HCT116 (cell line): ENCODE measurements around the gene MALSU1. TPM values are rescaled to one million over a fixed set of nuclear protein-coding genes. Genes with fewer than 3 reads are reported as not detected.

Source experiments
- ATAC-seq: fragments of 200-7000 bp; cut with Tn5 transposase; 2 replicates; pipeline ENCODE4 v1.9.1; 2020; ENCODE audit warnings: mild to moderate bottlenecking, moderate library complexity
- BruUV-seq: library from RNA; stranded (reverse); fragments of 400-500 nt; replicated peaks from 2 replicates; lab custom pipeline; 2021; lab: Mats Ljungman, UMichigan
- CTCF ChIA-PET: fragments of 300-600 bp; sonication (Branson Sonifier 250); formaldehyde crosslinking; loops from one replicate; lab custom pipeline; 2021; ENCODE audit warnings: antibody characterized with exemption; lab: Charles Lee
- POLR2A ChIA-PET: fragments of 300-600, 350-600 bp; sonication (Branson Sonifier 250); formaldehyde crosslinking; loops from one replicate; lab custom pipeline; 2021; ENCODE audit warnings: antibody characterized with exemption; lab: Charles Lee
- RAD21 ChIA-PET, 2 experiments: fragments of 300-600 bp; sonication (Branson Sonifier 250); formaldehyde crosslinking; loops; one replicate each; lab custom pipeline; 2023; ENCODE audit warnings: low total read pairs in 2 of 2; ENCODE audit not compliant: uncharacterized antibody in 2 of 2, unreplicated experiment in 2 of 2, low non-redundant PET in 1 of 2; lab: Charles Lee
- DNase-seq: peaks from one replicate; pipeline ENCODE4 v3.0.0-alpha.2; 2010; ENCODE audit warnings: low read depth, low spot score
- H2AFZ ChIP-seq: fragments of 200-600 bp; shearing (Covaris generic), sonication (generic); 2 replicates; pipeline ENCODE4 v1.6.1; 2017; ENCODE audit warnings: low read depth, mixed run types, mixed read lengths, antibody characterized with exemption, low read length; ENCODE audit not compliant: poor library complexity, severe bottlenecking
- H3K27ac ChIP-seq: 2 replicates; pipeline ENCODE4 v1.5.1; 2012; ENCODE audit warnings: low read depth, low read length
- H3K27me3 ChIP-seq: fragments of 200-600 bp; sonication (generic); 2 replicates; pipeline ENCODE4 v1.6.1; 2016; ENCODE audit warnings: mixed run types, low read length, mixed read lengths; ENCODE audit not compliant: insufficient read depth
- H3K36me3 ChIP-seq, 2 experiments: fragments of 200-500 bp in 1 of 2; fragments of 200-600 bp in 1 of 2; sonication (Bioruptor generic) in 1 of 2; sonication (generic) in 1 of 2; 2 replicates each; pipeline versions ENCODE4 v1.5.1 to v1.6.1; 2014 to 2016; ENCODE audit warnings: low read length in 2 of 2, inconsistent platforms in 1 of 2, mixed read lengths in 1 of 2, mixed run types in 1 of 2; ENCODE audit not compliant: insufficient read depth in 2 of 2, control insufficient read depth in 1 of 2
- H3K4me1 ChIP-seq, 2 experiments: fragments of 200-600 bp in 1 of 2; sonication (generic) in 1 of 2; 2 replicates each; pipeline versions ENCODE4 v1.5.1 to v1.6.1; 2012 to 2017; ENCODE audit warnings: low read length in 2 of 2, inconsistent platforms in 1 of 2, mild to moderate bottlenecking in 1 of 2, mixed read lengths in 1 of 2, mixed run types in 1 of 2, moderate library complexity in 1 of 2; ENCODE audit not compliant: insufficient read depth in 2 of 2, control insufficient read depth in 1 of 2
- H3K4me2 ChIP-seq: fragments of 200-600 bp; sonication (generic); 2 replicates; pipeline ENCODE4 v1.6.1; 2017; ENCODE audit warnings: mixed run types, low read length, mixed read lengths
- H3K4me3 ChIP-seq, 2 experiments: fragments of 200-600 bp in 1 of 2; sonication (generic) in 1 of 2; replicated peaks in 1 of 2; 2 replicates each; pipeline ENCODE4 v1.5.1; 2011 to 2016; ENCODE audit warnings: low read length in 2 of 2, control low read depth in 1 of 2, low read depth in 1 of 2, mild to moderate bottlenecking in 1 of 2, mixed read lengths in 1 of 2, mixed run types in 1 of 2
- H3K79me2 ChIP-seq: fragments of 200-600 bp; sonication (generic); 2 replicates; pipeline ENCODE4 v1.6.1; 2017; ENCODE audit warnings: mild to moderate bottlenecking, mixed run types, low read length, moderate library complexity, mixed read lengths; ENCODE audit not compliant: insufficient read depth
- H3K9ac ChIP-seq: fragments of 200-600 bp; sonication (generic); 2 replicates; pipeline ENCODE4 v1.6.1; 2016; ENCODE audit warnings: low read length, mixed read lengths
- H3K9me2 ChIP-seq: fragments of 200-600 bp; sonication (generic), shearing (Covaris generic); 2 replicates; pipeline ENCODE4 v1.6.1; 2017; ENCODE audit warnings: mixed run types, mild to moderate bottlenecking, moderate library complexity; ENCODE audit not compliant: insufficient read depth
- H3K9me3 ChIP-seq, 2 experiments: fragments of 200-500 bp in 1 of 2; fragments of 200-600 bp in 1 of 2; sonication (Bioruptor generic) in 1 of 2; sonication (generic) in 1 of 2; 2 replicates each; pipeline ENCODE4 v1.6.1; 2014 to 2017; ENCODE audit warnings: low read length in 2 of 2, mixed read lengths in 2 of 2, inconsistent platforms in 1 of 2, low read depth in 1 of 2, mild to moderate bottlenecking in 1 of 2, mixed run types in 1 of 2, moderate library complexity in 1 of 2; ENCODE audit not compliant: control insufficient read depth in 1 of 2, insufficient read depth in 1 of 2
- H4K20me1 ChIP-seq: fragments of 200-600 bp; sonication (generic), shearing (Covaris generic); 2 replicates; pipeline ENCODE4 v1.6.1; 2017; ENCODE audit warnings: mixed run types, mild to moderate bottlenecking, moderate library complexity; ENCODE audit not compliant: insufficient read depth
- CBX3 ChIP-seq: IDR thresholded peaks from 2 replicates; pipeline ENCODE4 v1.6.1; 2012; ENCODE audit warnings: low read depth
- CEBPB ChIP-seq: IDR thresholded peaks from 2 replicates; pipeline ENCODE4 v1.6.1; 2012; ENCODE audit warnings: low read depth
- CTCF ChIP-seq, 3 experiments: fragments of 200-600 bp in 1 of 3; sonication (generic) in 1 of 3; IDR thresholded peaks in 2 of 3; conservative IDR thresholded peaks in 1 of 3; 2 replicates each; pipeline ENCODE4 v1.5.1; 2012 to 2017; ENCODE audit warnings: low read depth in 2 of 3, low read length in 2 of 3, antibody characterized with exemption in 1 of 3, borderline replicate concordance in 1 of 3, control low read depth in 1 of 3, mild to moderate bottlenecking in 1 of 3, mixed read lengths in 1 of 3, mixed run types in 1 of 3, moderate library complexity in 1 of 3; ENCODE audit not compliant: insufficient read depth in 1 of 3
- ELF1 ChIP-seq: IDR thresholded peaks from 2 replicates; pipeline ENCODE4 v1.6.1; 2012; ENCODE audit warnings: low read depth, borderline replicate concordance
- FOSL1 ChIP-seq: IDR thresholded peaks from 2 replicates; pipeline ENCODE4 v1.6.1; 2012; ENCODE audit warnings: low read depth
- JUND ChIP-seq: IDR thresholded peaks from 2 replicates; pipeline ENCODE4 v1.6.1; 2012
- RAD21 ChIP-seq: IDR thresholded peaks from 2 replicates; pipeline ENCODE4 v1.6.1; 2012; ENCODE audit warnings: low read depth, mild to moderate bottlenecking
- REST ChIP-seq: IDR thresholded peaks from 2 replicates; pipeline ENCODE4 v1.6.1; 2012; ENCODE audit warnings: low read depth
- SP1 ChIP-seq: IDR thresholded peaks from 2 replicates; pipeline ENCODE4 v1.6.1; 2012; ENCODE audit warnings: low read depth
- SRF ChIP-seq: IDR thresholded peaks from 2 replicates; pipeline ENCODE4 v1.6.1; 2012; ENCODE audit warnings: low read depth
- YY1 ChIP-seq: IDR thresholded peaks from 2 replicates; pipeline ENCODE4 v1.6.1; 2011; ENCODE audit warnings: low read length, low read depth, moderate library complexity, mild to moderate bottlenecking; ENCODE audit not compliant: insufficient replicate concordance; ENCODE audit errors: extremely low read depth
- ZFX ChIP-seq: fragments of 450-650 bp; IDR thresholded peaks from 2 replicates; pipeline ENCODE4 v1.6.1; 2017
- ZNF274 ChIP-seq: fragments of 200-500 bp; sonication (Bioruptor generic); IDR thresholded peaks from 2 replicates; pipeline ENCODE4 v1.6.1; 2014; ENCODE audit warnings: mild to moderate bottlenecking, low read depth, low read length, inconsistent platforms
- intact Hi-C: fragments of 100-400 bp; cut with micrococcal nuclease; formaldehyde crosslinking; loops from 2 replicates; pipeline ENCODE4 v1.10.0; 2022
- total RNA-seq: library from RNA; stranded (reverse); gene quantifications from one replicate; pipeline ENCODE4 v1.2.1, GENCODE V29; 2021; ENCODE audit not compliant: unreplicated experiment
- TF ChIP-seq, protein P1 (sequence below): IDR thresholded peaks from 2 replicates; pipeline ENCODE4 v1.6.1; 2011; ENCODE audit warnings: mild to moderate bottlenecking, low read length, moderate library complexity; ENCODE audit not compliant: insufficient replicate concordance; ENCODE audit errors: extremely low read depth

MALSU1 gene
- total RNA-seq, 1 experiment from 2014 or later, result 105 TPM

DNA sequence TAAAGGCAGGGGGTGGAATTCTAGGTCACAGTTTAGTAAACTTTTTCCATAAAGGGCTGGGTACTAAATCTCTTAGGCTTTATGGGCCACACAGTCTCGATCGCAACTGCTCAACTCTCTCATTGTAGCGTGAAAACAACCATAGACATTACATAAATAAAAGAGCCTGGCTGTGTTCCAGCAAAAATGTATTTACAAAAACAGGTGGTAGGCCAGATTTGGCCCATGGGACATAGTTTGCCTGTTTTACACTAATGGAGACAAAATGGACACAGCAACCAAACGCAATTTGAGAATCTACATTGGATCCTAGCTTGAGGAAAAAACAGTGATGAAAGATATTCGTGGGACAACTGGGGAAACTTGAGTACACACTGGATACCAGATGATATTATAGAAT lies 23.2 kb upstream of the MALSU1 start (continued):
- TF ChIP-seq ELF1, result no peak
- TF ChIP-seq YY1, result no peak
- TF ChIP-seq SP1, result no peak
- no peak for TF ChIP-seq ZFX
- TF ChIP-seq JUND, result no peak
- no peak for TF ChIP-seq ZNF274
- no peak for TF ChIP-seq CBX3
- no peak for TF ChIP-seq REST
- TF ChIP-seq SRF, result no peak
- no peak for TF ChIP-seq CEBPB
- TF ChIP-seq FOSL1, result no peak

DNA sequence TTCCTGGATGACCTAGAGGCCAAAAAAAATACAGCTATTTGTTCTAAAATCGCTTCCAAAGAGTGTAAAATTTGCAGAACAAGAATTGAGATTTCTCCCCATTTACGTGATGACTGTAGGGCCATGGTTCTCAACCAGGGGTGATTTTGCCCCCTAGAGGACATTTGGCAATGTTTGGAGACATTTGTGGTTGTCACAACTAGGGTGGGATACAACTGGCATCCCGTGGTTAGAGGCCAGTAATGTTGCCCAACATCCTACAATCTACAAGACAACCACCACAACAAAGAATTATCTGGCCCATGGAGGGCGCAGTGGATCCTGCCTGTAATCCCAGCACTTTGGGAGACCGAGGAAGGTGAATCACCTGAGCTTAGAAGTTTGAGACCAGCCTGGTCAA lies 22.8 kb upstream of the MALSU1 start:
- CTCF ChIA-PET, result interaction anchor here (0.6 to 1.7 kb wide), 5 partner anchors 22 to 270 kb away, joined by 3 to 9 read pairs (median 4); partner anchors contain the start of gene MALSU1
- peak; percentile 25 for ATAC-seq
- RAD21 ChIA-PET, result no interaction called here
- H3K36me3 ChIP-seq, result no peaks in the 10 kb centered on the region
- H3K4me2 ChIP-seq, result no peak overlapping the region
- no peak overlapping the region for H3K9ac ChIP-seq
- BruUV-seq, result no TSS peak
- no peak overlapping the region for H2AFZ ChIP-seq
- H3K4me3 ChIP-seq, result no peak overlapping the region
- no peaks in the 10 kb centered on the region for H3K27me3 ChIP-seq
- peaks cover 9 to 20% of the 10 kb centered on the region in 2 experiments; a peak in 3 of 4 replicates for H3K4me1 ChIP-seq
- intact Hi-C loops, result loop anchor here (10.0 kb wide), 1 partner anchor 192 kb away; no protein-coding TSS in a partner anchor
- no peak for DNase-seq
- no peaks in the 10 kb centered on the region for H3K9me2 ChIP-seq
- no peak overlapping the region for H3K27ac ChIP-seq
- no peaks in the 10 kb centered on the region for H3K79me2 ChIP-seq
- TF ChIP-seq RAD21 (peak; percentile 22; the same call in 1 of the 2 replicates), CTCF (IDR thresholded peaks at IDR 0.05 in 2 of 3, conservative IDR thresholded peaks at IDR 0.05 in 1 of 3; ENCODE audit: borderline replicate concordance in 1 of 3, insufficient read depth in 1 of 3, low read depth in 2 of 3, low read length in 2 of 3) (peak; percentile 8 to 38 (median 32); a peak in 3 of 6 replicates)
- TF ChIP-seq, protein P1, sequence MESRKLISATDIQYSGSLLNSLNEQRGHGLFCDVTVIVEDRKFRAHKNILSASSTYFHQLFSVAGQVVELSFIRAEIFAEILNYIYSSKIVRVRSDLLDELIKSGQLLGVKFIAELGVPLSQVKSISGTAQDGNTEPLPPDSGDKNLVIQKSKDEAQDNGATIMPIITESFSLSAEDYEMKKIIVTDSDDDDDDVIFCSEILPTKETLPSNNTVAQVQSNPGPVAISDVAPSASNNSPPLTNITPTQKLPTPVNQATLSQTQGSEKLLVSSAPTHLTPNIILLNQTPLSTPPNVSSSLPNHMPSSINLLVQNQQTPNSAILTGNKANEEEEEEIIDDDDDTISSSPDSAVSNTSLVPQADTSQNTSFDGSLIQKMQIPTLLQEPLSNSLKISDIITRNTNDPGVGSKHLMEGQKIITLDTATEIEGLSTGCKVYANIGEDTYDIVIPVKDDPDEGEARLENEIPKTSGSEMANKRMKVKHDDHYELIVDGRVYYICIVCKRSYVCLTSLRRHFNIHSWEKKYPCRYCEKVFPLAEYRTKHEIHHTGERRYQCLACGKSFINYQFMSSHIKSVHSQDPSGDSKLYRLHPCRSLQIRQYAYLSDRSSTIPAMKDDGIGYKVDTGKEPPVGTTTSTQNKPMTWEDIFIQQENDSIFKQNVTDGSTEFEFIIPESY, result no peak
- no peaks in the 10 kb centered on the region for H3K9me3 ChIP-seq
- H4K20me1 ChIP-seq, result no peaks in the 10 kb centered on the region
- POLR2A ChIA-PET, result interaction anchor here (1.1 kb wide), 1 partner anchor 18 kb away, joined by 4 read pairs; no protein-coding TSS in a partner anchor
